GM23338 (cell line): ENCODE data around the gene INPP4B. TPM values are rescaled to one million over a fixed set of nuclear protein-coding genes. Genes with fewer than 3 reads are reported as not detected.

ENCODE experiments used
- ATAC-seq: fragments of 200-7000 bp; cut with Tn5 transposase; 3 replicates; pipeline ENCODE4 v1.9.1; 2020
- DNase-seq: peaks from one replicate; pipeline ENCODE4 v3.0.0-alpha.2; 2015; ENCODE audit warnings: low spot score
- H2AFZ ChIP-seq: fragments of 200-600 bp; sonication (generic); 2 replicates; pipeline ENCODE4 v1.8.0; 2016; ENCODE audit warnings: antibody characterized with exemption, mild to moderate bottlenecking, moderate library complexity
- H3F3A ChIP-seq: fragments of 200-600 bp; sonication (generic); replicated peaks from 2 replicates; pipeline ENCODE4 v1.8.0; 2017; ENCODE audit warnings: antibody characterized with exemption, mixed run types, low read depth
- H3K27ac ChIP-seq: fragments of 200-600 bp; sonication (generic); 2 replicates; pipeline ENCODE4 v1.6.1; 2016; ENCODE audit warnings: low read depth
- H3K27me3 ChIP-seq: fragments of 200-600 bp; sonication (generic); 2 replicates; pipeline ENCODE4 v1.8.0; 2016; ENCODE audit warnings: mild to moderate bottlenecking, mixed run types, moderate library complexity; ENCODE audit not compliant: insufficient read depth
- H3K36me3 ChIP-seq: fragments of 200-600 bp; sonication (generic); 2 replicates; pipeline ENCODE4 v1.8.0; 2016; ENCODE audit warnings: mild to moderate bottlenecking; ENCODE audit not compliant: insufficient read depth
- H3K4me1 ChIP-seq: fragments of 200-600 bp; sonication (generic); 2 replicates; pipeline ENCODE4 v1.8.0; 2016; ENCODE audit warnings: mild to moderate bottlenecking, moderate library complexity; ENCODE audit not compliant: insufficient read depth
- H3K4me2 ChIP-seq: fragments of 200-600 bp; sonication (generic); 2 replicates; pipeline ENCODE4 v1.7.1; 2017; ENCODE audit warnings: mixed run types
- H3K4me3 ChIP-seq: fragments of 200-600 bp; sonication (generic); 2 replicates; pipeline ENCODE4 v1.6.1; 2016; ENCODE audit warnings: mixed run types
- H3K79me2 ChIP-seq: fragments of 200-600 bp; sonication (generic); replicated peaks from 2 replicates; pipeline ENCODE4 v1.8.0; 2017; ENCODE audit warnings: mild to moderate bottlenecking; ENCODE audit not compliant: insufficient read depth
- H3K9me2 ChIP-seq: fragments of 200-600 bp; sonication (generic); 2 replicates; pipeline ENCODE4 v1.8.0; 2017; ENCODE audit not compliant: insufficient read depth
- H4K20me1 ChIP-seq: fragments of 200-600 bp; sonication (generic); replicated peaks from 2 replicates; pipeline ENCODE4 v1.8.0; 2017; ENCODE audit warnings: mild to moderate bottlenecking; ENCODE audit not compliant: insufficient read depth
- H3K27ac Mint-ChIP-seq: 2 replicates; pipeline ENCODE4 v1.8.0; 2020; ENCODE audit warnings: inconsistent platforms, mild to moderate bottlenecking, moderate library complexity, mixed read lengths
- H3K27me3 Mint-ChIP-seq: 3 replicates; pipeline ENCODE4 v1.8.0; 2022; ENCODE audit warnings: low read depth, mild to moderate bottlenecking, moderate library complexity, mixed read lengths, inconsistent platforms; ENCODE audit not compliant: insufficient read depth, poor library complexity
- H3K36me3 Mint-ChIP-seq: 3 replicates; pipeline ENCODE4 v1.8.0; 2021; ENCODE audit warnings: low read depth, mild to moderate bottlenecking, inconsistent platforms, moderate library complexity, mixed read lengths
- H3K4me1 Mint-ChIP-seq: 3 replicates; pipeline ENCODE4 v1.8.0; 2020; ENCODE audit warnings: mild to moderate bottlenecking, inconsistent platforms, mixed read lengths
- H3K4me3 Mint-ChIP-seq: 3 replicates; pipeline ENCODE4 v1.8.0; 2021; ENCODE audit warnings: moderate library complexity, mild to moderate bottlenecking, inconsistent platforms, mixed read lengths
- H3K9me3 Mint-ChIP-seq: 3 replicates; pipeline ENCODE4 v1.8.0; 2020; ENCODE audit warnings: moderate library complexity, mild to moderate bottlenecking, inconsistent platforms, mixed read lengths
- EZH2phosphoT487 ChIP-seq: fragments of 200-600 bp; sonication (generic); IDR thresholded peaks from one replicate; pipeline ENCODE4 v1.8.1; 2018; ENCODE audit warnings: antibody characterized with exemption; ENCODE audit not compliant: unreplicated experiment
- ZNF114 ChIP-seq: fragments of 250-450 bp; sonication (Bioruptor Pico); IDR thresholded peaks from 2 replicates; pipeline ENCODE4 v1.5.0; 2020; ENCODE audit warnings: mild to moderate bottlenecking, moderate library complexity
- ZNF331 ChIP-seq: fragments of 250-450 bp; sonication (Bioruptor Pico); IDR thresholded peaks from 2 replicates; pipeline ENCODE4 v1.5.0; 2020; ENCODE audit warnings: low read depth, mild to moderate bottlenecking, moderate library complexity
- polyA plus RNA-seq: library from polyadenylated mRNA; unstranded; fragments of >200 nt; fragmentation: Nextera tagmentation; extraction: Ambion mirVana; gene quantifications from 2 replicates; pipeline ENCODE4 v1.2.1, GENCODE V29; 2016
- total RNA-seq: library from RNA; depleted of rRNA; stranded (reverse); fragments of >200 nt; shearing (Covaris generic); gene quantifications from 2 replicates; pipeline ENCODE4 v1.2.3, GENCODE V29; 2014
- TF ChIP-seq, protein P1 (sequence below): IDR thresholded peaks from one replicate; pipeline ENCODE4 v1.6.1; 2018; ENCODE audit warnings: antibody characterized with exemption; ENCODE audit not compliant: unreplicated experiment
- TF ChIP-seq, protein P2 (sequence below): fragments of 250-450 bp; sonication (Bioruptor Pico); IDR thresholded peaks from 2 replicates; pipeline ENCODE4 v1.5.0; 2020; ENCODE audit warnings: mild to moderate bottlenecking, moderate library complexity
- TF ChIP-seq, protein P3 (sequence below), 2 experiments: fragments of 200-600 bp in 1 of 2; sonication (generic) in 1 of 2; conservative IDR thresholded peaks; 2 replicates each; pipeline versions ENCODE4 v1.5.1 to v1.6.1; 2016 to 2017; ENCODE audit warnings: antibody characterized with exemption in 2 of 2, low read depth in 2 of 2, mild to moderate bottlenecking in 2 of 2, moderate library complexity in 1 of 2
- TF ChIP-seq, protein P4 (sequence below): IDR thresholded peaks from 2 replicates; pipeline ENCODE4 v1.6.1; 2016; ENCODE audit warnings: antibody characterized with exemption

Gene INPP4B
- total and polyA plus RNA-seq, 2 experiments from 2014 or later: 0.11 to 0.14 TPM

DNA sequence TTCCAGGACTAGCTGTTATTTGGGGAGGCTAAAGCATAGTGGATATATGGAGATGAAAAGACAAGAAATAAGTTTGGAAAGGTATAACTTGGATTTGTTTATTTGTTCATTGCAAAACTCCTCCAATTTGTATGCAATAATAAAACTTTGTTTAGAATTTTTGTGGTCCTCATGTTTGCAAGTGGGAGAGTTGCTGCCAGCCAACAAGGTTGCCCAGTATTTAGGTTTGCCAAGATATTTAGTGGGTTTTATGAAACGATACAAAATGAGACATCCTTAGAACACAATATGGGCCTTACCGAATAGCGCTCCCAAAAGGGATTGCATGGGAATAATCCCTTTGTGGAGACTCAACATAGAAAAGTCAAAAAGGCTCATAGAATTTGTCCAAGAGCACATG is 162.1 kb downstream of the INPP4B start:
- Histone ChIP-seq H3K9me2 (no peaks in the 10 kb centered on the region), H3K4me1 (no peaks in the 10 kb centered on the region), H3K36me3 (no peaks in the 10 kb centered on the region), H3K4me3 (no peak overlapping the region), H3K4me2 (no peak overlapping the region), H3F3A (no peaks in the 10 kb centered on the region), H4K20me1 (no peaks in the 10 kb centered on the region), H3K27me3 (no peaks in the 10 kb centered on the region), H3K27ac (no peak overlapping the region), H2AFZ (no peak overlapping the region), H3K79me2 (no peaks in the 10 kb centered on the region)
- DNase-seq (no peak), ATAC-seq (no peak)
- H3K4me3 Mint-ChIP-seq: no peak overlapping the region
- no peak overlapping the region for H3K27ac Mint-ChIP-seq
- TF ChIP-seq, protein P1, sequence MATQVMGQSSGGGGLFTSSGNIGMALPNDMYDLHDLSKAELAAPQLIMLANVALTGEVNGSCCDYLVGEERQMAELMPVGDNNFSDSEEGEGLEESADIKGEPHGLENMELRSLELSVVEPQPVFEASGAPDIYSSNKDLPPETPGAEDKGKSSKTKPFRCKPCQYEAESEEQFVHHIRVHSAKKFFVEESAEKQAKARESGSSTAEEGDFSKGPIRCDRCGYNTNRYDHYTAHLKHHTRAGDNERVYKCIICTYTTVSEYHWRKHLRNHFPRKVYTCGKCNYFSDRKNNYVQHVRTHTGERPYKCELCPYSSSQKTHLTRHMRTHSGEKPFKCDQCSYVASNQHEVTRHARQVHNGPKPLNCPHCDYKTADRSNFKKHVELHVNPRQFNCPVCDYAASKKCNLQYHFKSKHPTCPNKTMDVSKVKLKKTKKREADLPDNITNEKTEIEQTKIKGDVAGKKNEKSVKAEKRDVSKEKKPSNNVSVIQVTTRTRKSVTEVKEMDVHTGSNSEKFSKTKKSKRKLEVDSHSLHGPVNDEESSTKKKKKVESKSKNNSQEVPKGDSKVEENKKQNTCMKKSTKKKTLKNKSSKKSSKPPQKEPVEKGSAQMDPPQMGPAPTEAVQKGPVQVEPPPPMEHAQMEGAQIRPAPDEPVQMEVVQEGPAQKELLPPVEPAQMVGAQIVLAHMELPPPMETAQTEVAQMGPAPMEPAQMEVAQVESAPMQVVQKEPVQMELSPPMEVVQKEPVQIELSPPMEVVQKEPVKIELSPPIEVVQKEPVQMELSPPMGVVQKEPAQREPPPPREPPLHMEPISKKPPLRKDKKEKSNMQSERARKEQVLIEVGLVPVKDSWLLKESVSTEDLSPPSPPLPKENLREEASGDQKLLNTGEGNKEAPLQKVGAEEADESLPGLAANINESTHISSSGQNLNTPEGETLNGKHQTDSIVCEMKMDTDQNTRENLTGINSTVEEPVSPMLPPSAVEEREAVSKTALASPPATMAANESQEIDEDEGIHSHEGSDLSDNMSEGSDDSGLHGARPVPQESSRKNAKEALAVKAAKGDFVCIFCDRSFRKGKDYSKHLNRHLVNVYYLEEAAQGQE: no peak
- TF ChIP-seq, protein P2, sequence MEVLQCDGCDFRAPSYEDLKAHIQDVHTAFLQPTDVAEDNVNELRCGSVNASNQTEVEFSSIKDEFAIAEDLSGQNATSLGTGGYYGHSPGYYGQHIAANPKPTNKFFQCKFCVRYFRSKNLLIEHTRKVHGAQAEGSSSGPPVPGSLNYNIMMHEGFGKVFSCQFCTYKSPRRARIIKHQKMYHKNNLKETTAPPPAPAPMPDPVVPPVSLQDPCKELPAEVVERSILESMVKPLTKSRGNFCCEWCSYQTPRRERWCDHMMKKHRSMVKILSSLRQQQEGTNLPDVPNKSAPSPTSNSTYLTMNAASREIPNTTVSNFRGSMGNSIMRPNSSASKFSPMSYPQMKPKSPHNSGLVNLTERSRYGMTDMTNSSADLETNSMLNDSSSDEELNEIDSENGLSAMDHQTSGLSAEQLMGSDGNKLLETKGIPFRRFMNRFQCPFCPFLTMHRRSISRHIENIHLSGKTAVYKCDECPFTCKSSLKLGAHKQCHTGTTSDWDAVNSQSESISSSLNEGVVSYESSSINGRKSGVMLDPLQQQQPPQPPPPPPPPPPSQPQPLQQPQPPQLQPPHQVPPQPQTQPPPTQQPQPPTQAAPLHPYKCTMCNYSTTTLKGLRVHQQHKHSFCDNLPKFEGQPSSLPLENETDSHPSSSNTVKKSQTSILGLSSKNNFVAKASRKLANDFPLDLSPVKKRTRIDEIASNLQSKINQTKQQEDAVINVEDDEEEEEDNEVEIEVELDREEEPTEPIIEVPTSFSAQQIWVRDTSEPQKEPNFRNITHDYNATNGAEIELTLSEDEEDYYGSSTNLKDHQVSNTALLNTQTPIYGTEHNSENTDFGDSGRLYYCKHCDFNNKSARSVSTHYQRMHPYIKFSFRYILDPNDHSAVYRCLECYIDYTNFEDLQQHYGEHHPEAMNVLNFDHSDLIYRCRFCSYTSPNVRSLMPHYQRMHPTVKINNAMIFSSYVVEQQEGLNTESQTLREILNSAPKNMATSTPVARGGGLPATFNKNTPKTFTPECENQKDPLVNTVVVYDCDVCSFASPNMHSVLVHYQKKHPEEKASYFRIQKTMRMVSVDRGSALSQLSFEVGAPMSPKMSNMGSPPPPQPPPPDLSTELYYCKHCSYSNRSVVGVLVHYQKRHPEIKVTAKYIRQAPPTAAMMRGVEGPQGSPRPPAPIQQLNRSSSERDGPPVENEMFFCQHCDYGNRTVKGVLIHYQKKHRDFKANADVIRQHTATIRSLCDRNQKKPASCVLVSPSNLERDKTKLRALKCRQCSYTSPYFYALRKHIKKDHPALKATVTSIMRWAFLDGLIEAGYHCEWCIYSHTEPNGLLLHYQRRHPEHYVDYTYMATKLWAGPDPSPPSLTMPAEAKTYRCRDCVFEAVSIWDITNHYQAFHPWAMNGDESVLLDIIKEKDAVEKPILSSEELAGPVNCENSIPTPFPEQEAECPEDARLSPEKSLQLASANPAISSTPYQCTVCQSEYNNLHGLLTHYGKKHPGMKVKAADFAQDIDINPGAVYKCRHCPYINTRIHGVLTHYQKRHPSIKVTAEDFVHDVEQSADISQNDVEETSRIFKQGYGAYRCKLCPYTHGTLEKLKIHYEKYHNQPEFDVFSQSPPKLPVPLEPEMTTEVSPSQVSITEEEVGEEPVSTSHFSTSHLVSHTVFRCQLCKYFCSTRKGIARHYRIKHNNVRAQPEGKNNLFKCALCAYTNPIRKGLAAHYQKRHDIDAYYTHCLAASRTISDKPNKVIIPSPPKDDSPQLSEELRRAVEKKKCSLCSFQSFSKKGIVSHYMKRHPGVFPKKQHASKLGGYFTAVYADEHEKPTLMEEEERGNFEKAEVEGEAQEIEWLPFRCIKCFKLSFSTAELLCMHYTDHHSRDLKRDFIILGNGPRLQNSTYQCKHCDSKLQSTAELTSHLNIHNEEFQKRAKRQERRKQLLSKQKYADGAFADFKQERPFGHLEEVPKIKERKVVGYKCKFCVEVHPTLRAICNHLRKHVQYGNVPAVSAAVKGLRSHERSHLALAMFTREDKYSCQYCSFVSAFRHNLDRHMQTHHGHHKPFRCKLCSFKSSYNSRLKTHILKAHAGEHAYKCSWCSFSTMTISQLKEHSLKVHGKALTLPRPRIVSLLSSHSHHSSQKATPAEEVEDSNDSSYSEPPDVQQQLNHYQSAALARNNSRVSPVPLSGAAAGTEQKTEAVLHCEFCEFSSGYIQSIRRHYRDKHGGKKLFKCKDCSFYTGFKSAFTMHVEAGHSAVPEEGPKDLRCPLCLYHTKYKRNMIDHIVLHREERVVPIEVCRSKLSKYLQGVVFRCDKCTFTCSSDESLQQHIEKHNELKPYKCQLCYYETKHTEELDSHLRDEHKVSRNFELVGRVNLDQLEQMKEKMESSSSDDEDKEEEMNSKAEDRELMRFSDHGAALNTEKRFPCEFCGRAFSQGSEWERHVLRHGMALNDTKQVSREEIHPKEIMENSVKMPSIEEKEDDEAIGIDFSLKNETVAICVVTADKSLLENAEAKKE (CRISPR knock-in tag): no peak
- no peak for TF ChIP-seq ZNF114 (CRISPR knock-in tag)
- TF ChIP-seq, protein P3, sequence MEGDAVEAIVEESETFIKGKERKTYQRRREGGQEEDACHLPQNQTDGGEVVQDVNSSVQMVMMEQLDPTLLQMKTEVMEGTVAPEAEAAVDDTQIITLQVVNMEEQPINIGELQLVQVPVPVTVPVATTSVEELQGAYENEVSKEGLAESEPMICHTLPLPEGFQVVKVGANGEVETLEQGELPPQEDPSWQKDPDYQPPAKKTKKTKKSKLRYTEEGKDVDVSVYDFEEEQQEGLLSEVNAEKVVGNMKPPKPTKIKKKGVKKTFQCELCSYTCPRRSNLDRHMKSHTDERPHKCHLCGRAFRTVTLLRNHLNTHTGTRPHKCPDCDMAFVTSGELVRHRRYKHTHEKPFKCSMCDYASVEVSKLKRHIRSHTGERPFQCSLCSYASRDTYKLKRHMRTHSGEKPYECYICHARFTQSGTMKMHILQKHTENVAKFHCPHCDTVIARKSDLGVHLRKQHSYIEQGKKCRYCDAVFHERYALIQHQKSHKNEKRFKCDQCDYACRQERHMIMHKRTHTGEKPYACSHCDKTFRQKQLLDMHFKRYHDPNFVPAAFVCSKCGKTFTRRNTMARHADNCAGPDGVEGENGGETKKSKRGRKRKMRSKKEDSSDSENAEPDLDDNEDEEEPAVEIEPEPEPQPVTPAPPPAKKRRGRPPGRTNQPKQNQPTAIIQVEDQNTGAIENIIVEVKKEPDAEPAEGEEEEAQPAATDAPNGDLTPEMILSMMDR (conservative IDR thresholded peaks at IDR 0.05; ENCODE audit: low read depth in 2 of 2): 0 out of 4 replicates have a peak, but pooled peaks of 1 of the 2 experiments have one; percentile 2
- no peak for TF ChIP-seq ZNF331 (CRISPR knock-in tag)
- no peak for TF ChIP-seq EZH2phosphoT487
- TF ChIP-seq, protein P4, sequence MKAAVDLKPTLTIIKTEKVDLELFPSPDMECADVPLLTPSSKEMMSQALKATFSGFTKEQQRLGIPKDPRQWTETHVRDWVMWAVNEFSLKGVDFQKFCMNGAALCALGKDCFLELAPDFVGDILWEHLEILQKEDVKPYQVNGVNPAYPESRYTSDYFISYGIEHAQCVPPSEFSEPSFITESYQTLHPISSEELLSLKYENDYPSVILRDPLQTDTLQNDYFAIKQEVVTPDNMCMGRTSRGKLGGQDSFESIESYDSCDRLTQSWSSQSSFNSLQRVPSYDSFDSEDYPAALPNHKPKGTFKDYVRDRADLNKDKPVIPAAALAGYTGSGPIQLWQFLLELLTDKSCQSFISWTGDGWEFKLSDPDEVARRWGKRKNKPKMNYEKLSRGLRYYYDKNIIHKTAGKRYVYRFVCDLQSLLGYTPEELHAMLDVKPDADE: no peak
- no peaks in the 10 kb centered on the region for H3K9me3 Mint-ChIP-seq
- H3K36me3 Mint-ChIP-seq: no peaks in the 10 kb centered on the region
- no peaks in the 10 kb centered on the region for H3K4me1 Mint-ChIP-seq
- peaks cover 2% of the 10 kb centered on the region for H3K27me3 Mint-ChIP-seq
